Bronchial epithelial cell (primary cell): ENCODE data around the gene ERP44. TPM values are rescaled to one million over a fixed set of nuclear protein-coding genes. Genes with fewer than 3 reads are reported as not detected.
"Not testable (repeated sequence)": the region's sequence is repeated elsewhere in the genome, so short reads cannot be mapped to it uniquely, and the experiment has no call there.

Source experiments
- DNase-seq: peaks from one replicate; pipeline ENCODE4 v3.0.0-alpha.2; 2010; ENCODE audit warnings: low read depth
- FAIRE-seq: peaks from 2 replicates; lab custom pipeline; 2011; peaks lifted over from hg19 to GRCh38; lab: Jason Lieb, UNC
- H3K27me3 ChIP-seq: 2 replicates; pipeline ENCODE4 v1.5.1; 2011; ENCODE audit warnings: low read length; ENCODE audit not compliant: control insufficient read depth, insufficient read depth
- H3K36me3 ChIP-seq: 2 replicates; pipeline ENCODE4 v1.5.1; 2011; ENCODE audit warnings: low read length; ENCODE audit not compliant: control insufficient read depth, insufficient read depth
- H3K4me3 ChIP-seq: 2 replicates; pipeline ENCODE4 v1.5.1; 2011; ENCODE audit warnings: mild to moderate bottlenecking, low read depth, low read length, control low read depth
- CTCF ChIP-seq: IDR thresholded peaks from 2 replicates; pipeline ENCODE4 v1.5.1; 2011; ENCODE audit warnings: mild to moderate bottlenecking, moderate library complexity, low read length, control low read depth, inconsistent platforms; ENCODE audit not compliant: insufficient read depth, severe bottlenecking
- total RNA-seq: library from RNA; depleted of rRNA; stranded (reverse); fragments of >200 nt; gene quantifications from 2 replicates; pipeline ENCODE4 v1.2.1, GENCODE V29; 2014

Gene ERP44
- total RNA-seq, 1 donor from 2014 or later, result 6.6 TPM

- no peak for TF ChIP-seq CTCF
- no peak for FAIRE-seq
These were observed 99.9 kb downstream of the ERP44 start for GRCh38 chr9:99998866-99999265.

GRCh38 chr9:99998266-99998665 is 100.5 kb downstream of the ERP44 start:
- no peak overlapping the region for H3K4me3 ChIP-seq
- DNase-seq, result no peak
- no peak for FAIRE-seq
- no peaks in the 10 kb centered on the region for H3K36me3 ChIP-seq
- no peaks in the 10 kb centered on the region for H3K27me3 ChIP-seq
- no peak for TF ChIP-seq CTCF

More at GRCh38 chr9:99998866-99999265, 99.9 kb downstream of the ERP44 start:
- H3K27me3 ChIP-seq, result no peaks in the 10 kb centered on the region
- DNase-seq, result no peak
- H3K36me3 ChIP-seq, result peaks cover 3% of the 10 kb centered on the region
- H3K4me3 ChIP-seq, result no peak overlapping the region

- not testable (repeated sequence) for FAIRE-seq, H3K27me3 ChIP-seq, H3K4me3 ChIP-seq, DNase-seq, H3K36me3 ChIP-seq
These were observed 108.3 kb downstream of the ERP44 start for GRCh38 chr9:99990508-99990907.

- Histone ChIP-seq H3K27me3 (no peaks in the 10 kb centered on the region), H3K36me3 (no peaks in the 10 kb centered on the region), H3K4me3 (no peak overlapping the region)
- FAIRE-seq, result no peak
- no peak for DNase-seq
- TF ChIP-seq CTCF, result no peak
These were observed 112.2 kb downstream of the ERP44 start for GRCh38 chr9:99986642-99987041.

GRCh38 chr9:99980598-99980997 is 118.2 kb downstream of the ERP44 start:
- Histone ChIP-seq H3K27me3 (no peaks in the 10 kb centered on the region), H3K4me3 (no peak overlapping the region), H3K36me3 (no peaks in the 10 kb centered on the region)
- DNase-seq (no peak), FAIRE-seq (no peak)
- TF ChIP-seq CTCF, result no peak

GRCh38 chr9:99978221-99978620 is 120.6 kb downstream of the ERP44 start:
- no peak for FAIRE-seq
- no peak for DNase-seq
- H3K27me3 ChIP-seq, result no peaks in the 10 kb centered on the region
- no peaks in the 10 kb centered on the region for H3K36me3 ChIP-seq
- no peak for TF ChIP-seq CTCF
- no peak overlapping the region for H3K4me3 ChIP-seq
